CD4-positive, alpha-beta memory T cell (primary cell): ENCODE measurements around the gene ASL. TPM values are rescaled to one million over a fixed set of nuclear protein-coding genes. Genes with fewer than 3 reads are reported as not detected.

Experiments
- CTCF ChIA-PET: fragments of 350-600 bp; sonication (Branson Sonifier 250); formaldehyde crosslinking; loops from one replicate; lab custom pipeline; 2021; ENCODE audit warnings: inconsistent platforms; ENCODE audit not compliant: partially characterized antibody; lab: Charles Lee
- POLR2A ChIA-PET: fragments of 350-600 bp; sonication (Branson Sonifier 250); formaldehyde crosslinking; loops from one replicate; lab custom pipeline; 2021; ENCODE audit not compliant: partially characterized antibody; lab: Charles Lee
- DNase-seq, 5 donors: peaks; one replicate each; pipeline versions ENCODE4 v3.0.0 to v3.0.0-alpha.2; 2020 to 2022; ENCODE audit warnings: mixed read lengths in 1 of 5
- H3K27ac ChIP-seq: one replicate; pipeline ENCODE4 v1.7.0; 2013; ENCODE audit warnings: low read depth, low read length
- H3K27me3 ChIP-seq: 2 replicates; pipeline ENCODE4 v1.7.0; 2013; ENCODE audit warnings: mild to moderate bottlenecking, low read length, moderate library complexity; ENCODE audit not compliant: insufficient read depth
- H3K36me3 ChIP-seq: 2 replicates; pipeline ENCODE4 v1.7.0; 2013; ENCODE audit warnings: mild to moderate bottlenecking, low read length, moderate library complexity; ENCODE audit not compliant: insufficient read depth
- H3K4me1 ChIP-seq: 2 replicates; pipeline ENCODE4 v1.7.0; 2013; ENCODE audit warnings: mild to moderate bottlenecking, low read length, moderate library complexity; ENCODE audit not compliant: insufficient read depth
- H3K4me3 ChIP-seq, 2 donors: one replicate each; pipeline ENCODE4 v1.7.0; 2013; ENCODE audit warnings: low read length in 2 of 2, mild to moderate bottlenecking in 1 of 2
- H3K9me3 ChIP-seq, 2 donors: one replicate each; pipeline ENCODE4 v1.7.0; 2013; ENCODE audit warnings: low read length in 2 of 2, control low read depth in 1 of 2; ENCODE audit not compliant: control insufficient read depth in 1 of 2
- H3K27ac Mint-ChIP-seq, 7 donors: one replicate each; pipeline ENCODE4 v1.8.0; 2020 to 2021; ENCODE audit warnings: mixed read lengths in 7 of 7, mild to moderate bottlenecking in 6 of 7, inconsistent platforms in 3 of 7, moderate library complexity in 3 of 7
- H3K27me3 Mint-ChIP-seq, 2 donors: one replicate each; pipeline ENCODE4 v1.8.0; 2020 to 2021; ENCODE audit warnings: mixed read lengths in 2 of 2
- H3K36me3 Mint-ChIP-seq, 2 donors: one replicate each; pipeline ENCODE4 v1.8.0; 2020 to 2021; ENCODE audit warnings: mixed read lengths in 2 of 2, inconsistent platforms in 1 of 2, mild to moderate bottlenecking in 1 of 2
- H3K4me1 Mint-ChIP-seq, 4 donors: one replicate each; pipeline ENCODE4 v1.8.0; 2020 to 2021; ENCODE audit warnings: mixed read lengths in 4 of 4, mild to moderate bottlenecking in 1 of 4
- H3K4me3 Mint-ChIP-seq, 8 donors: one replicate each; pipeline ENCODE4 v1.8.0; 2020 to 2021; ENCODE audit warnings: mixed read lengths in 8 of 8, mild to moderate bottlenecking in 7 of 8, moderate library complexity in 6 of 8, inconsistent platforms in 3 of 8
- H3K9me3 Mint-ChIP-seq, 8 donors: one replicate each; pipeline ENCODE4 v1.8.0; 2020 to 2021; ENCODE audit warnings: mixed read lengths in 8 of 8, mild to moderate bottlenecking in 5 of 8, inconsistent platforms in 3 of 8, moderate library complexity in 1 of 8
- intact Hi-C: fragments of 100-400 bp; cut with micrococcal nuclease; formaldehyde crosslinking; loops from one replicate; pipeline ENCODE4 v1.15.1; 2023
- polyA plus RNA-seq, 2 donors: library from polyadenylated mRNA; unstranded; fragments of 300-500 nt; fragmentation: Illumina TruSeq; gene quantifications; one replicate each; pipeline ENCODE4 v1.2.3, GENCODE V29; 2021
- total RNA-seq, 2 experiments: library from RNA; stranded (reverse); gene quantifications; one replicate each; pipeline ENCODE4 v1.2.3, GENCODE V29; 2021

ASL gene
- total and polyA plus RNA-seq, 4 experiments from 2014 or later, result 10.8 to 15.2 (median 12.8) TPM

- POLR2A ChIA-PET, result no interaction called here
- no peak overlapping the region for H3K27ac ChIP-seq
- Mint-ChIP-seq H3K4me1 (peaks cover 4 to 13% (median 8%) of the 10 kb centered on the region in 4 donors), H3K36me3 (peaks cover 67 to 76% of the 10 kb centered on the region in 2 donors), H3K9me3 (no peaks in the 10 kb centered on the region), H3K27me3 (no peaks in the 10 kb centered on the region), H3K27ac (no peak overlapping the region), H3K4me3 (no peak overlapping the region)
- no peak for DNase-seq
- intact Hi-C loops, result no loop called here
- H3K4me3 ChIP-seq, result no peak overlapping the region
- no peaks in the 10 kb centered on the region for H3K9me3 ChIP-seq
- H3K36me3 ChIP-seq, result peaks cover 41% of the 10 kb centered on the region
- H3K4me1 ChIP-seq, result no peaks in the 10 kb centered on the region
- CTCF ChIA-PET, result interaction anchor here (0.7 kb wide), 1 partner anchor 12 kb away, joined by 6 read pairs; no protein-coding TSS in a partner anchor
- H3K27me3 ChIP-seq, result no peaks in the 10 kb centered on the region
Observed at GRCh38 chr7:66138994-66139752, 63.6 kb downstream of the ASL start.

- Mint-ChIP-seq H3K4me1 (peaks cover 3 to 15% (median 11%) of the 10 kb centered on the region in 4 donors), H3K36me3 (peaks cover 69 to 79% of the 10 kb centered on the region in 2 donors), H3K4me3 (no peak overlapping the region), H3K27me3 (no peaks in the 10 kb centered on the region), H3K27ac (peak overlapping the region in 1 of 7 donors; percentile 63), H3K9me3 (no peaks in the 10 kb centered on the region)
- CTCF ChIA-PET, result no interaction called here
- no peaks in the 10 kb centered on the region for H3K27me3 ChIP-seq
- H3K4me3 ChIP-seq, result no peak overlapping the region
- DNase-seq, result no peak
- intact Hi-C loops, result no loop called here
- H3K27ac ChIP-seq, result no peak overlapping the region
- H3K36me3 ChIP-seq, result peaks cover 47% of the 10 kb centered on the region
- H3K4me1 ChIP-seq, result no peaks in the 10 kb centered on the region
- H3K9me3 ChIP-seq, result no peaks in the 10 kb centered on the region
- POLR2A ChIA-PET, result no interaction called here
Observed at GRCh38 chr7:66140924-66141323, 65.3 kb downstream of the ASL start.

- no peaks in the 10 kb centered on the region for H3K27me3 Mint-ChIP-seq
- H3K27ac Mint-ChIP-seq, result peak overlapping the region in 2 of 7 donors; percentile 66 to 67
- H3K9me3 ChIP-seq, result no peaks in the 10 kb centered on the region
- H3K4me1 ChIP-seq, result peaks cover under 1% of the 10 kb centered on the region
- no peak overlapping the region for H3K4me3 Mint-ChIP-seq
- H3K9me3 Mint-ChIP-seq, result no peaks in the 10 kb centered on the region
- peaks cover 5 to 21% (median 16%) of the 10 kb centered on the region in 4 donors for H3K4me1 Mint-ChIP-seq
- no peaks in the 10 kb centered on the region for H3K27me3 ChIP-seq
- intact Hi-C loops, result no loop called here
- peaks cover 54% of the 10 kb centered on the region for H3K36me3 ChIP-seq
- H3K4me3 ChIP-seq, result no peak overlapping the region
- DNase-seq, result no peak
- POLR2A ChIA-PET, result no interaction called here
- H3K27ac ChIP-seq, result no peak overlapping the region
- CTCF ChIA-PET, result no interaction called here
- peaks cover 74 to 79% of the 10 kb centered on the region in 2 donors for H3K36me3 Mint-ChIP-seq
Observed at GRCh38 chr7:66142334-66142733, 66.7 kb downstream of the ASL start.

GRCh38 chr7:66142996-66143395 is 67.4 kb downstream of the ASL start:
- Mint-ChIP-seq H3K9me3 (no peaks in the 10 kb centered on the region), H3K27me3 (no peaks in the 10 kb centered on the region), H3K27ac (peak overlapping the region in 2 of 7 donors; percentile 12 to 54), H3K4me1 (peaks cover 3 to 22% (median 18%) of the 10 kb centered on the region in 4 donors), H3K36me3 (peaks cover 69 to 72% of the 10 kb centered on the region in 2 donors), H3K4me3 (no peak overlapping the region)
- ChIA-PET POLR2A (no interaction called here), CTCF (no interaction called here)
- peaks cover 54% of the 10 kb centered on the region for H3K36me3 ChIP-seq
- H3K4me3 ChIP-seq, result no peak overlapping the region
- intact Hi-C loops, result no loop called here
- H3K4me1 ChIP-seq, result peaks cover 7% of the 10 kb centered on the region
- H3K27me3 ChIP-seq, result no peaks in the 10 kb centered on the region
- no peaks in the 10 kb centered on the region for H3K9me3 ChIP-seq
- no peak overlapping the region for H3K27ac ChIP-seq
- DNase-seq, result no peak

Other genes starting within 250 kb of the ASL start
- gene VKORC1L1, start 202.7 kb upstream of the ASL start, total RNA-seq, result 10 to 100 TPM; 11.3 to 12.6 TPM
- gene VKORC1L1, start 202.7 kb upstream of the ASL start, polyA plus RNA-seq, result 1 to 10 TPM; 2.2 to 4.0 TPM
- 10 to 100 TPM; 49.3 to 52.0 TPM for gene GUSB, start 93.6 kb upstream of the ASL start, total RNA-seq
- gene GUSB, start 93.6 kb upstream of the ASL start, polyA plus RNA-seq, result 10 to 100 TPM; 48.0 to 63.5 TPM
- 10 to 100 TPM; 32.8 to 36.8 TPM for gene CRCP, start 39.0 kb downstream of the ASL start, total RNA-seq
- gene CRCP, start 39.0 kb downstream of the ASL start, polyA plus RNA-seq, result 10 to 100 TPM; 21.2 to 42.3 TPM
- gene TPST1, start 129.5 kb downstream of the ASL start, total RNA-seq, result 1 to 10 TPM in 1 of 2 experiments, under 1 TPM in 1; 0.91 to 1.2 TPM
- gene TPST1, start 129.5 kb downstream of the ASL start, polyA plus RNA-seq, result 1 to 10 TPM in 1 of 2 donors, under 1 TPM in 1; 0.24 to 1.0 TPM